Transverse colon (tissue), 4 donors: ENCODE measurements around the gene MPDU1. TPM values are rescaled to one million over a fixed set of nuclear protein-coding genes. Genes with fewer than 3 reads are reported as not detected.

ENCODE experiments used
- DNase-seq: peaks from one replicate; pipeline ENCODE4 v3.0.0-alpha.2; 2019
- H3K27ac ChIP-seq, 4 donors: fragments of 200-600 bp; sonication (generic); 2 replicates each; pipeline ENCODE4 v1.5.1; 2016 to 2018; ENCODE audit warnings: inconsistent platforms in 4 of 4
- H3K27me3 ChIP-seq: fragments of 200-600 bp; sonication (generic); 2 replicates; pipeline ENCODE4 v1.5.1; 2017; ENCODE audit warnings: inconsistent platforms
- H3K36me3 ChIP-seq, 4 donors: fragments of 200-600 bp; sonication (generic); 2 replicates each; pipeline ENCODE4 v1.5.1; 2017 to 2019; ENCODE audit warnings: inconsistent platforms in 4 of 4
- H3K4me1 ChIP-seq, 4 donors: fragments of 200-600 bp; sonication (generic); 2 replicates each; pipeline ENCODE4 v1.5.1; 2017 to 2020; ENCODE audit warnings: inconsistent platforms in 4 of 4
- H3K4me3 ChIP-seq, 4 donors: fragments of 200-600 bp; sonication (generic); 1 replicate in 1 of 4; 2 replicates in 3 of 4; pipeline versions ENCODE4 v1.5.1 to v1.6.1; 2017 to 2019; ENCODE audit warnings: inconsistent platforms in 4 of 4
- H3K9me3 ChIP-seq, 2 donors: fragments of 200-600 bp; sonication (generic); 2 replicates each; pipeline ENCODE4 v1.5.1; 2017 to 2019; ENCODE audit warnings: inconsistent platforms in 2 of 2
- CTCF ChIP-seq, 5 experiments: fragments of 200-600 bp in 3 of 5; fragments of 450-650 bp in 2 of 5; sonication (generic) in 3 of 5; IDR thresholded peaks; 1 replicate in 2 of 5; 2 replicates in 3 of 5; pipeline ENCODE4 v1.5.1; 2016 to 2017; ENCODE audit warnings: antibody characterized with exemption in 5 of 5, inconsistent platforms in 3 of 5, mild to moderate bottlenecking in 2 of 5, moderate library complexity in 1 of 5
- EP300 ChIP-seq: sonication (generic); formaldehyde crosslinking; IDR thresholded peaks from one replicate; pipeline ENCODE4 v1.6.1; 2017; ENCODE audit warnings: antibody characterized with exemption, low read depth
- POLR2A ChIP-seq: fragments of 450-650 bp; IDR thresholded peaks from one replicate; pipeline ENCODE4 v1.6.1; 2016; ENCODE audit warnings: antibody characterized with exemption, mild to moderate bottlenecking, moderate library complexity
- POLR2AphosphoS5 ChIP-seq, 3 donors: sonication (generic); formaldehyde crosslinking; IDR thresholded peaks; one replicate each; pipeline ENCODE4 v1.6.1; 2016; ENCODE audit warnings: antibody characterized with exemption in 3 of 3
- WGBS, 2 donors: methylation state at CpG; one replicate each; pipeline ENCODE4 v1.1.5; 2018; ENCODE audit warnings: low coverage in 1 of 2; 5-methylcytosine and 5-hydroxymethylcytosine counted together
- in situ Hi-C, 4 donors: fragments of 200-750 bp; cut with MboI; loops; one replicate each; pipeline versions ENCODE4 v1.15.0 to v1.15.1; 2017; ENCODE audit warnings: low sequenced_read_pairs in 3 of 4, low pct_ligation_motif_present in 1 of 4, low pct_unique_long_range_greater_than_20kb in 1 of 4
- intact Hi-C: fragments of 100-400 bp; cut with DNase I; formaldehyde crosslinking; loops from one replicate; pipeline ENCODE4 v1.15.1; 2023; ENCODE audit warnings: low total_unique reads
- total RNA-seq, 4 donors: library from RNA; depleted of rRNA; stranded (reverse); fragments of >200 nt; gene quantifications; one replicate each; pipeline ENCODE4 v1.1.0, GENCODE V29; 2016

Gene MPDU1
- total RNA-seq, 4 donors from 2014 or later: 97.9 to 312 (median 157) TPM

GRCh38 chr17:7551396-7551795 lies 32.3 kb upstream of the MPDU1 start:
- H3K4me1 ChIP-seq: peaks cover 7 to 35% (median 19%) of the 10 kb centered on the region in 4 donors
- H3K27ac ChIP-seq: peak overlapping the region in 2 of 4 donors; percentile 51 to 58
- 81% methylated on average over 4 of the region's 4 CpGs; no CpG with 5 or more reads in 1 of the 2 donors for WGBS, 2 donors
- intact Hi-C loops: loop anchor here (10.0 kb wide), 1 partner anchor 197 kb away; the partner anchor contains the start of genes KCTD11 and TMEM95
- H3K4me3 ChIP-seq: no peak overlapping the region
- H3K9me3 ChIP-seq: no peaks in the 10 kb centered on the region
- in situ Hi-C loops: no loop called here
- no peaks in the 10 kb centered on the region for H3K27me3 ChIP-seq
- H3K36me3 ChIP-seq: no peaks in the 10 kb centered on the region
- no peak for DNase-seq
- TF ChIP-seq EP300 (no peak), POLR2AphosphoS5 (IDR thresholded peaks at IDR 0.05) (no peak), CTCF (IDR thresholded peaks at IDR 0.05) (no peak), POLR2A (no peak)

GRCh38 chr17:7552621-7553051 lies 31.0 kb upstream of the MPDU1 start:
- Histone ChIP-seq H3K9me3 (no peaks in the 10 kb centered on the region), H3K27ac (peak overlapping the region; percentile 23 to 58 (median 44)), H3K4me1 (peaks cover 15 to 47% (median 27%) of the 10 kb centered on the region in 4 donors), H3K27me3 (no peaks in the 10 kb centered on the region), H3K4me3 (no peak overlapping the region), H3K36me3 (no peaks in the 10 kb centered on the region)
- WGBS, 2 donors: 69 to 71% methylated on average over 1 to 6 of the region's 6 CpGs
- TF ChIP-seq POLR2AphosphoS5 (IDR thresholded peaks at IDR 0.05) (peak in 2 of 3 donors; percentile 26 to 28), EP300 (no peak)
- intact Hi-C loops: loop anchor here (10.0 kb wide), 1 partner anchor 198 kb away; the partner anchor contains the start of genes KCTD11 and TMEM95
- in situ Hi-C loops: no loop called here
- DNase-seq: peak; percentile 30

- no peak for DNase-seq
- in situ Hi-C loops: no loop called here
- Histone ChIP-seq H3K27me3 (no peaks in the 10 kb centered on the region), H3K27ac (peak overlapping the region in 3 of 4 donors; percentile 33 to 61 (median 54)), H3K4me1 (peaks cover 19 to 48% (median 28%) of the 10 kb centered on the region in 4 donors), H3K4me3 (no peak overlapping the region), H3K9me3 (no peaks in the 10 kb centered on the region), H3K36me3 (no peaks in the 10 kb centered on the region)
- TF ChIP-seq EP300 (no peak), POLR2AphosphoS5 (IDR thresholded peaks at IDR 0.05) (no peak)
- 94 to 100% methylated on average over 1 of the region's 1 CpG for WGBS, 2 donors
- intact Hi-C loops: loop anchor here (10.0 kb wide), 1 partner anchor 199 kb away; the partner anchor contains the start of genes KCTD11 and TMEM95
Measured at GRCh38 chr17:7553356-7553755, 30.3 kb upstream of the MPDU1 start.

- WGBS, 2 donors: 75 to 83% methylated on average over 7 to 10 of the region's 10 CpGs
- H3K27ac ChIP-seq: no peak overlapping the region
- intact Hi-C loops (loop anchor here (5.0 to 10.0 kb wide), 2 partner anchors 38 to 201 kb away; partner anchors contain the start of genes KCTD11 and TMEM95), in situ Hi-C loops (no loop called here)
- H3K9me3 ChIP-seq: no peaks in the 10 kb centered on the region
- H3K27me3 ChIP-seq: no peaks in the 10 kb centered on the region
- H3K36me3 ChIP-seq: no peaks in the 10 kb centered on the region
- DNase-seq: no peak
- TF ChIP-seq EP300 (no peak), CTCF (IDR thresholded peaks at IDR 0.05) (no peak), POLR2A (no peak), POLR2AphosphoS5 (IDR thresholded peaks at IDR 0.05) (no peak)
- H3K4me3 ChIP-seq: no peak overlapping the region
- H3K4me1 ChIP-seq: peaks cover 29 to 52% (median 35%) of the 10 kb centered on the region in 4 donors
Measured at GRCh38 chr17:7555320-7555948, 28.2 kb upstream of the MPDU1 start.

GRCh38 chr17:7556627-7557026 lies 27.0 kb upstream of the MPDU1 start:
- no peaks in the 10 kb centered on the region for H3K9me3 ChIP-seq
- in situ Hi-C loops (no loop called here), intact Hi-C loops (loop anchor here (5.0 to 10.0 kb wide), 2 partner anchors 39 to 202 kb away; partner anchors contain the start of genes KCTD11 and TMEM95)
- no peaks in the 10 kb centered on the region for H3K27me3 ChIP-seq
- DNase-seq: peak; percentile 76
- H3K27ac ChIP-seq: peak overlapping the region; percentile 93 to 98 (median 98)
- peaks cover 33 to 56% (median 44%) of the 10 kb centered on the region in 4 donors for H3K4me1 ChIP-seq
- 57 to 72% methylated on average over 2 to 12 of the region's 12 CpGs for WGBS, 2 donors
- TF ChIP-seq EP300 (no peak), POLR2AphosphoS5 (IDR thresholded peaks at IDR 0.05) (peak in 1 of 3 donors; percentile 26), CTCF (IDR thresholded peaks at IDR 0.05) (no peak), POLR2A (no peak)
- peak overlapping the region in 3 of 4 donors; percentile 11 to 98 (median 36) for H3K4me3 ChIP-seq
- no peaks in the 10 kb centered on the region for H3K36me3 ChIP-seq
